HUES64 (cell line): ENCODE results near the gene NSFL1C. TPM values are rescaled to one million over a fixed set of nuclear protein-coding genes. Genes with fewer than 3 reads are reported as not detected.
A peak's percentile ranks its signal among the peaks of the same experiment; 100 is the strongest.

ENCODE experiments used
- H3K27ac ChIP-seq: 2 replicates; pipeline ENCODE4 v1.7.0; 2013; ENCODE audit warnings: low read depth, low read length, inconsistent platforms
- H3K27me3 ChIP-seq: 2 replicates; pipeline ENCODE4 v1.6.1; 2013; ENCODE audit warnings: mild to moderate bottlenecking, low read length; ENCODE audit not compliant: insufficient read depth
- H3K36me3 ChIP-seq: 2 replicates; pipeline ENCODE4 v1.6.1; 2013; ENCODE audit warnings: mild to moderate bottlenecking, low read length; ENCODE audit not compliant: insufficient read depth
- H3K4me1 ChIP-seq: 2 replicates; pipeline ENCODE4 v1.6.1; 2013; ENCODE audit warnings: mild to moderate bottlenecking, low read length, moderate library complexity; ENCODE audit not compliant: insufficient read depth
- H3K4me3 ChIP-seq: 2 replicates; pipeline ENCODE4 v1.5.1; 2013; ENCODE audit warnings: mild to moderate bottlenecking, low read length, moderate library complexity
- H3K9ac ChIP-seq: 2 replicates; pipeline ENCODE4 v1.6.1; 2013; ENCODE audit warnings: mild to moderate bottlenecking, low read depth, low read length
- H3K9me3 ChIP-seq: 2 replicates; pipeline ENCODE4 v1.6.1; 2013; ENCODE audit warnings: low read depth, low read length; ENCODE audit not compliant: insufficient read depth
- WGBS: fragments of 150-250, 120-280 bp; methylation state at CpG from one replicate; pipeline ENCODE4 v1.1.7; 2013; ENCODE audit warnings: missing lambda C conversion rate; 5-methylcytosine and 5-hydroxymethylcytosine counted together
- polyA plus RNA-seq, 2 experiments: library from polyadenylated mRNA; stranded (reverse); fragments of 50-300 nt; gene quantifications; one replicate each; pipeline ENCODE4 v1.2.3, GENCODE V29; 2013

The NSFL1C gene
- polyA plus RNA-seq (2013, experiment 1 of 2): 50.5 TPM
- 50.4 TPM for polyA plus RNA-seq (2013, experiment 2 of 2)

GRCh38 chr20:1466211-1467081, at the start of gene NSFL1C:
NSFL1C (minus strand) TSS chr20:1466849; CDS start chr20:1466824, 25 bp downstream.
- Histone ChIP-seq H3K36me3 (peaks cover 36% of the 10 kb centered on the region), H3K9ac (peak within 1 kb of the TSS; percentile 92), H3K27me3 (no peaks in the 10 kb centered on the region), H3K4me1 (peaks cover 7% of the 10 kb centered on the region), H3K4me3 (peak within 1 kb of the TSS; percentile 96), H3K9me3 (no peaks in the 10 kb centered on the region), H3K27ac (peak within 1 kb of the TSS; percentile 80)
- under 1% methylated on average over 104 of the region's 104 CpGs for WGBS

GRCh38 chr20:1513801-1514200, 47.2 kb upstream of the NSFL1C start:
- Histone ChIP-seq H3K9ac (no peak overlapping the region), H3K27ac (no peak overlapping the region), H3K4me3 (no peak overlapping the region), H3K36me3 (no peaks in the 10 kb centered on the region), H3K4me1 (peaks cover 5% of the 10 kb centered on the region; the same call in 1 of the 2 replicates), H3K9me3 (no peaks in the 10 kb centered on the region), H3K27me3 (no peaks in the 10 kb centered on the region)
- WGBS: 96% methylated on average over 1 of the region's 1 CpG

- Histone ChIP-seq H3K36me3 (no peaks in the 10 kb centered on the region), H3K4me1 (no peaks in the 10 kb centered on the region), H3K9me3 (no peaks in the 10 kb centered on the region), H3K27ac (no peak overlapping the region), H3K4me3 (no peak overlapping the region), H3K9ac (no peak overlapping the region), H3K27me3 (no peaks in the 10 kb centered on the region)
- 63% methylated on average over 9 of the region's 9 CpGs for WGBS
Measured at GRCh38 chr20:1509237-1509636, 42.6 kb upstream of the NSFL1C start.

GRCh38 chr20:1508574-1508973, 41.9 kb upstream of the NSFL1C start:
- no peaks in the 10 kb centered on the region for H3K27me3 ChIP-seq
- no peak overlapping the region for H3K27ac ChIP-seq
- no peaks in the 10 kb centered on the region for H3K9me3 ChIP-seq
- H3K4me1 ChIP-seq: no peaks in the 10 kb centered on the region
- no peak overlapping the region for H3K9ac ChIP-seq
- H3K36me3 ChIP-seq: no peaks in the 10 kb centered on the region
- H3K4me3 ChIP-seq: no peak overlapping the region

GRCh38 chr20:1507276-1507675, 40.6 kb upstream of the NSFL1C start:
- H3K4me1 ChIP-seq: no peaks in the 10 kb centered on the region
- no peaks in the 10 kb centered on the region for H3K36me3 ChIP-seq
- no peaks in the 10 kb centered on the region for H3K27me3 ChIP-seq
- 0 out of 2 replicates have a peak, but pooled peaks cover 1% of the 10 kb centered on the region for H3K9me3 ChIP-seq
- WGBS: 78% methylated on average over 3 of the region's 3 CpGs
- H3K27ac ChIP-seq: no peak overlapping the region
- no peak overlapping the region for H3K4me3 ChIP-seq
- no peak overlapping the region for H3K9ac ChIP-seq

- 100% methylated on average over 1 of the region's 1 CpG for WGBS
- Histone ChIP-seq H3K9me3 (0 out of 2 replicates have a peak, but pooled peaks cover 2% of the 10 kb centered on the region), H3K27ac (no peak overlapping the region), H3K4me1 (peaks cover 6% of the 10 kb centered on the region), H3K4me3 (no peak overlapping the region), H3K36me3 (no peaks in the 10 kb centered on the region), H3K27me3 (no peaks in the 10 kb centered on the region), H3K9ac (no peak overlapping the region)
Measured at GRCh38 chr20:1505871-1506270, 39.2 kb upstream of the NSFL1C start.

GRCh38 chr20:1505361-1505760, 38.7 kb upstream of the NSFL1C start:
- H3K9me3 ChIP-seq: 0 out of 2 replicates have a peak, but pooled peaks cover 2% of the 10 kb centered on the region
- WGBS: 88% methylated on average over 3 of the region's 3 CpGs
- no peak overlapping the region for H3K4me3 ChIP-seq
- H3K9ac ChIP-seq: no peak overlapping the region
- no peaks in the 10 kb centered on the region for H3K36me3 ChIP-seq
- H3K4me1 ChIP-seq: peaks cover 11% of the 10 kb centered on the region
- no peak overlapping the region for H3K27ac ChIP-seq
- no peaks in the 10 kb centered on the region for H3K27me3 ChIP-seq

GRCh38 chr20:1503564-1504227, 37.0 kb upstream of the NSFL1C start:
- Histone ChIP-seq H3K36me3 (no peaks in the 10 kb centered on the region), H3K9ac (no peak overlapping the region), H3K4me1 (peaks cover 14% of the 10 kb centered on the region), H3K27ac (no peak overlapping the region), H3K4me3 (no peak overlapping the region), H3K27me3 (no peaks in the 10 kb centered on the region), H3K9me3 (0 out of 2 replicates have a peak, but pooled peaks cover 2% of the 10 kb centered on the region)
- 16% methylated on average over 8 of the region's 8 CpGs for WGBS

- Histone ChIP-seq H3K27ac (peak overlapping the region; percentile 53; the same call in 1 of the 2 replicates), H3K4me1 (peaks cover 14% of the 10 kb centered on the region), H3K27me3 (no peaks in the 10 kb centered on the region), H3K9ac (peak overlapping the region; percentile 21; the same call in 1 of the 2 replicates), H3K9me3 (0 out of 2 replicates have a peak, but pooled peaks cover 2% of the 10 kb centered on the region), H3K36me3 (no peaks in the 10 kb centered on the region), H3K4me3 (no peak overlapping the region)
- WGBS: 69% methylated on average over 3 of the region's 3 CpGs
Measured at GRCh38 chr20:1500496-1500895, 33.8 kb upstream of the NSFL1C start.

GRCh38 chr20:1499528-1500420, 33.1 kb upstream of the NSFL1C start:
- peak overlapping the region; percentile 33; the same call in 1 of the 2 replicates for H3K27ac ChIP-seq
- no peak overlapping the region for H3K4me3 ChIP-seq
- WGBS: 92% methylated on average over 8 of the region's 8 CpGs
- H3K4me1 ChIP-seq: peaks cover 14% of the 10 kb centered on the region
- no peaks in the 10 kb centered on the region for H3K36me3 ChIP-seq
- no peaks in the 10 kb centered on the region for H3K27me3 ChIP-seq
- 0 out of 2 replicates have a peak, but pooled peaks cover 2% of the 10 kb centered on the region for H3K9me3 ChIP-seq
- peak overlapping the region; percentile 0; the same call in 1 of the 2 replicates for H3K9ac ChIP-seq
